Epithelial cell of proximal tubule (primary cell): Measurements from ENCODE around the gene GTPBP8. TPM values are rescaled to one million over a fixed set of nuclear protein-coding genes. Genes with fewer than 3 reads are reported as not detected.

Experiments used
- DNase-seq: peaks from one replicate; pipeline ENCODE4 v3.0.0-alpha.2; 2011; ENCODE audit warnings: low read depth
- H3K4me3 ChIP-seq: 2 replicates; pipeline ENCODE4 v1.5.1; 2011; ENCODE audit warnings: low read depth, mild to moderate bottlenecking, low read length
- total RNA-seq: library from RNA; depleted of rRNA; stranded (reverse); fragments of >200 nt; gene quantifications from 2 replicates; pipeline ENCODE4 v1.2.3, GENCODE V29; 2015
- TF ChIP-seq, protein P1 (sequence below): conservative IDR thresholded peaks from 2 replicates; pipeline ENCODE4 v1.5.1; 2012; ENCODE audit warnings: low read depth, mild to moderate bottlenecking, low read length

GTPBP8 gene
- total RNA-seq, 1 donor from 2014 or later: 39.1 TPM

DNA sequence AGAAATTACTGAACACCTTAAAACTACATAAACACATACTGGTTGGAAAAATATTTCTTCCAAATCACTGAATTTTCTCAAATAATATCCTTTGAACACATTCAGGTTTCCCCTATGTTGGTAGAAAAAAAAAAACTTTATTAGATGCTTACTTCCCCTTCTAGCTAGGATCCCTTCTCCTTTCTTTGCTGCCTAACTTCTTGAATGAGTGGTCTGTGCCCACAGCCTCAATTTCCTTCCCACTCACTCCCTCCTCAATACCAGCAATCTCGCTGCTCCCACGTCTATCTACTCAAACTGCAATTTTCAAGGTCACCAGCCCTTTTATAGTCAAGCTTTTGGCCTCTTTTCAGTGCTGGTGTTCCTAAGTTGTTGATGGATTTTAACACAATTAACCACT, 24.2 kb upstream of the GTPBP8 start:
- H3K4me3 ChIP-seq: no peak overlapping the region
- DNase-seq: no peak
- TF ChIP-seq, protein P1, sequence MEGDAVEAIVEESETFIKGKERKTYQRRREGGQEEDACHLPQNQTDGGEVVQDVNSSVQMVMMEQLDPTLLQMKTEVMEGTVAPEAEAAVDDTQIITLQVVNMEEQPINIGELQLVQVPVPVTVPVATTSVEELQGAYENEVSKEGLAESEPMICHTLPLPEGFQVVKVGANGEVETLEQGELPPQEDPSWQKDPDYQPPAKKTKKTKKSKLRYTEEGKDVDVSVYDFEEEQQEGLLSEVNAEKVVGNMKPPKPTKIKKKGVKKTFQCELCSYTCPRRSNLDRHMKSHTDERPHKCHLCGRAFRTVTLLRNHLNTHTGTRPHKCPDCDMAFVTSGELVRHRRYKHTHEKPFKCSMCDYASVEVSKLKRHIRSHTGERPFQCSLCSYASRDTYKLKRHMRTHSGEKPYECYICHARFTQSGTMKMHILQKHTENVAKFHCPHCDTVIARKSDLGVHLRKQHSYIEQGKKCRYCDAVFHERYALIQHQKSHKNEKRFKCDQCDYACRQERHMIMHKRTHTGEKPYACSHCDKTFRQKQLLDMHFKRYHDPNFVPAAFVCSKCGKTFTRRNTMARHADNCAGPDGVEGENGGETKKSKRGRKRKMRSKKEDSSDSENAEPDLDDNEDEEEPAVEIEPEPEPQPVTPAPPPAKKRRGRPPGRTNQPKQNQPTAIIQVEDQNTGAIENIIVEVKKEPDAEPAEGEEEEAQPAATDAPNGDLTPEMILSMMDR: no peak

DNA sequence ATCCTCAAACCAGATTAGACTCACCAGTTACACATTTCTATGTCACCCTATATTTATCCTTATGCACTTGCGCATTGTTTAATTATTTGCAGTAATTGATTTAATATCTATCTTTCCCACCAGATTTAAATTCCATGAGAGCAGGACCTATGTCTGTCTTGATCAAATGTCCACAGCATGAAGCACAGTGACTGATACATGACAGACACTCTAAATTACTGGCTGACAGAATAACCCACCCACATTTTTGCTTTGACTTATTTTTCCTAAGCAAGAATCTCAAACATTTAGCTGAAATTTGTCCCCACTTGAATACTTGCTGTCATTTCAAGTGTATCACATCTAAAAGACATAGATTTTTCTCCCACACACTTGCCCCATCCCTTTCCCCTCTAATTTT, 23.4 kb upstream of the GTPBP8 start:
- TF ChIP-seq, protein P1: no peak
- H3K4me3 ChIP-seq: no peak overlapping the region
- no peak for DNase-seq

- DNase-seq: no peak
- TF ChIP-seq, protein P1: no peak
- no peak overlapping the region for H3K4me3 ChIP-seq
Observed at GRCh38 chr3:112967828-112968227, 23.0 kb upstream of the GTPBP8 start.

DNA sequence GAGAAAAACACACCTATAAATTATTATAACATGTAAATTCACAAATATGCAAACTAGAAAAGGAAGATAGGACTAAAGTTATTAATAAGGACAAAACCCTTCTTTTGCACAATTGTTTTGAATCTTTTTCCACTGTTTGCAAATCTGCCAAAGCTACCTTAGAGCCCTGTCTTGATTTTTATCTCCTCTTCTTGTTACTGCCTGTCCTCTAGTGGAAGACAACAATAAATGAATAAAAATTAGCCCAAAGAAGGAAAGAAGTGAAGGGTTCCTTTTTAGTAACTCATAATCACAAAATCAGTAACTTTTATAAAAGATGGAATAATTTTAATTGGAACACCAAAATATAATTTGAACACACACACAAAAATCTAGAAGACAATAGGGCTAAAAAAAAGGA, 18.6 kb upstream of the GTPBP8 start:
- TF ChIP-seq, protein P1: no peak
- no peak for DNase-seq

DNA sequence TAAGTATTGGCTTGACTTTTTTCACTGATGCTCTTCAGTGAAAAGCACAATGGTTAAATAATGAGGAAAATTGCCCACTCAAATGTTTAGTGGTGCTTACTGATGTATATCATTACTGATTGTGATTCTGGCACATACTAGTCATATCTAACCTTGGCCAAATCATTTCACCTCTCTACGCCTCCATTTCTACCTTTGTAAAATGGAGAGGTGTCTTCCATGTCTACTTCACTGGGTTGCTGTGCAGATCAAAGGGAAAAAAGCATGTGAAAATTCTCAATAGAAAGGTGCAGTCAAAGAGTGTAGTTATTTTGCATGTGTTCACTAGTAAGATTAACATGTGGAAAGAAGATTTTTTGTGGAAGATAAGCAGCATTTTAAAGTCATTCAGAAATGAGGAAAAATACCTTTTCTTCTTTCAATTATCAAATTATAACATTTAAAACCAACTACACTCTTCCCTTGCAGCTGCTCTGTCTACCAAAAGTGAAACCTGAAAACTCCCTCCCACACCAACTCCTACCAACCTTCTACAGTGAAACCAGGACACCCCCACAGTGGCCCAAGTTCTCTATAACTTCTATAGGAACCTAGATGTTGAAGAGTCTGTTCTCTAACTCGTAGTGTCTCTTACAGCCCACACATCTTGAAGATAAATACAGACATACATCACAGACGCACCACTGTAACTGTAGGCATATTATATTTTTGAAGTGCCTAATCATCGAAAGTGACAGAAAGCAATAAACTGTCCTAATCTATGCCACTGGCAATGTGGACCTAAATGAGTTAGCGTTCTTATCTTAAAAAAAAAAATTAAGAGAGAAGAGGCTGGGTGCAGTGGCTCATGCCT, 17.2 kb upstream of the GTPBP8 start:
- TF ChIP-seq, protein P1: no peak
- no peak overlapping the region for H3K4me3 ChIP-seq
- DNase-seq: no peak

More for the DNA sequence above, 18.6 kb upstream of the GTPBP8 start:
- H3K4me3 ChIP-seq: no peak overlapping the region

DNA sequence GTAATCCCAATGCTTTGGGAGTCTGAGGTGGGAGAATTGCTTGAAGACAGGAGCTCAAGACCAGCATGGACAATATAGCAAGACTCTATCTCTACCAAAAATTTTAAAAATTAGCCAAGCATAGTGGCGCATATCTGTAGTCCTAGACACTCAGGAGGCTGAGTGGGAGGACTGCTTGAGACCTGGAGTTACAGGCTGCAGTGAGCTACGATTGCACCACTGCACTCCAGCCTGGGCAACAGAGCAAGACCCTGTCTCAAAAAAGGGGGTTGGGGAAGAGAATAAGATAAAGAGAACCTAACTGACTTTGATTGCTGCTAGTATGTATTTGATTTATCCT, 16.6 kb upstream of the GTPBP8 start:
- TF ChIP-seq, protein P1: no peak
- DNase-seq: no peak
- H3K4me3 ChIP-seq: no peak overlapping the region

DNA sequence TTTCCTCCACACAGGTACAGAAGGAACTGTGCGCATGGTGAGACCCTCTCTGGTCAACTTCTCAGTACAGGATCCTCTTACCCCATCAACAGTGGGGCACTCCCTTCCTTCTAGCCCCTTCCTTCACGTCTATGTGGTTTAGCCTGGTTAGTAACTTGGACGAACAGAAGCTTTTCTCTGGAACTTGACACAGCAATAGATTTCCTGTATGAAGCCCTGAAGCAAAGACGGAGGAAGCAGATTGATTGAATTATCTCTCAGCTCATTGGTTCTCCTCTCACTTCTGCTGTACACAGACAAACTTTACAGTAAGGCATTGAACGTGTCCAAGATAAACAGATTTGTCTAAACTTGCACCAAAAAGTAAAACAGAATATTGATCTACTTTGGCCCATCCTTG, 15.9 kb upstream of the GTPBP8 start, which contains the start of gene CD200R1:
TSS of gene CD200R1 (minus strand) at position 210 of the 400 bp plus-strand sequence. CDS start 246 bp downstream, outside the sequence.
- DNase-seq: no peak

More for the DNA sequence above, 15.9 kb upstream of the GTPBP8 start, which contains the start of gene CD200R1:
- TF ChIP-seq, protein P1: no peak
- H3K4me3 ChIP-seq: no peak within 1 kb of the TSS
